Upper lobe of right lung (tissue), 1 donor: ENCODE measurements around the gene ANKRD11. TPM values are rescaled to one million over a fixed set of nuclear protein-coding genes. Genes with fewer than 3 reads are reported as not detected.
A peak's percentile ranks its signal among the peaks of the same experiment; 100 is the strongest.

Experiments
- ATAC-seq: fragments of 200-7000 bp; cut with Tn5 transposase; one replicate; pipeline ENCODE4 v1.9.1; 2020; ENCODE audit warnings: mild to moderate bottlenecking, moderate library complexity
- DNase-seq: peaks from one replicate; pipeline ENCODE4 v3.0.0-alpha.2; 2020
- H3K27ac ChIP-seq: fragments of 200-600 bp; one replicate; pipeline ENCODE4 v1.8.0; 2022
- H3K27me3 ChIP-seq: fragments of 200-600 bp; one replicate; pipeline ENCODE4 v1.8.0; 2022; ENCODE audit warnings: mild to moderate bottlenecking
- H3K36me3 ChIP-seq: fragments of 200-600 bp; one replicate; pipeline ENCODE4 v1.8.0; 2022
- H3K4me1 ChIP-seq: fragments of 200-600 bp; one replicate; pipeline ENCODE4 v1.8.0; 2022
- H3K4me3 ChIP-seq: fragments of 200-600 bp; one replicate; pipeline ENCODE4 v1.8.0; 2022; ENCODE audit warnings: mild to moderate bottlenecking
- H3K9me3 ChIP-seq: fragments of 200-600 bp; one replicate; pipeline ENCODE4 v1.8.0; 2022
- intact Hi-C: fragments of 100-400 bp; cut with DNase I; formaldehyde crosslinking; loops from one replicate; pipeline ENCODE4 v1.11.0; 2022
- total RNA-seq: library from RNA; stranded (reverse); fragmentation: NEBNext Ultra II Directional; extraction: Animal tissue kit (Norgen Biotek cat#: 25700); gene quantifications from one replicate; pipeline ENCODE4 v1.2.1, GENCODE V29; 2021
- TF ChIP-seq, protein P1 (sequence below): fragments of 200-600 bp; IDR thresholded peaks from one replicate; pipeline ENCODE4 v1.8.0; 2022; ENCODE audit warnings: antibody characterized with exemption
- donor health status: DM: no; HTN: yes; CAD: no; lungs with severe emphysema.

ANKRD11 gene
- total RNA-seq, 1 donor from 2014 or later = 125 TPM

DNA sequence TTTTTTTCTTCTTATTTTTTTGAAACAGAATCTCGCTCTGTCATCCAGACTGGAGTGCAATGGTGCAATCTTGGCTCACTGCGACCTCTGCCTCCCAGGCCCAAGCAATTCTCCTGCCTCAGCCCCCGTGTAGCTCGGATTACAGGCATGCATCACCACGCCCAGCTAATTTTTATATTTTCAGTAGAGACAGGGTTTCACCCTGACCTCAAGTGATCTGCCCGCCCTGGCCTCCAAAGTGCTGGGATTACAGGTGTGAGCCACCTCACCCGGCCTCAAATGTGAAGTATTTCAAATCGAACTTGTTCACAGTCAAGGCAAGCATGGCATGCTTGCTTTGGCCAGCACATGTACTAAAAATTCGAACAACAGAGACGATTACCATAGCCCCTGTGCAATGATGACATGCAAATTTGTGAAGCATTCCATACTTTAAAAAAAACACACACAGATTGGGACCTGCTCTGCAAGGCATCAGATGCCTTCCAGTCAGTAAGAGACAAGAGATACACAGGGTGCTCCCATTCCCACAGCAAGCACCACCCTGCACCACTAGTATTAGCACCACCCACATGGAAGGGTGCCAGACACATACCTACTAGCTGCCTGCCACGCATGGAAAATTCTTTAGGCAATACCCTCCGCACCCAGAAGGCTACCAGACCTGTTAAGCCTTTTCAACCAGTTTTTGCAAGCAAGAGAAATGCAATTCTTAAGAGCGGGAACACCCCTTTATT is 47.2 kb downstream of the ANKRD11 start:
- Histone ChIP-seq H3K4me3 (no peak overlapping the region), H3K27me3 (no peaks in the 10 kb centered on the region), H3K4me1 (peaks cover 80% of the 10 kb centered on the region), H3K36me3 (no peaks in the 10 kb centered on the region), H3K9me3 (no peaks in the 10 kb centered on the region), H3K27ac (peak overlapping the region; percentile 32)
- ATAC-seq (peak; percentile 70), DNase-seq (no peak)
- intact Hi-C loops = no loop called here
- TF ChIP-seq, protein P1, sequence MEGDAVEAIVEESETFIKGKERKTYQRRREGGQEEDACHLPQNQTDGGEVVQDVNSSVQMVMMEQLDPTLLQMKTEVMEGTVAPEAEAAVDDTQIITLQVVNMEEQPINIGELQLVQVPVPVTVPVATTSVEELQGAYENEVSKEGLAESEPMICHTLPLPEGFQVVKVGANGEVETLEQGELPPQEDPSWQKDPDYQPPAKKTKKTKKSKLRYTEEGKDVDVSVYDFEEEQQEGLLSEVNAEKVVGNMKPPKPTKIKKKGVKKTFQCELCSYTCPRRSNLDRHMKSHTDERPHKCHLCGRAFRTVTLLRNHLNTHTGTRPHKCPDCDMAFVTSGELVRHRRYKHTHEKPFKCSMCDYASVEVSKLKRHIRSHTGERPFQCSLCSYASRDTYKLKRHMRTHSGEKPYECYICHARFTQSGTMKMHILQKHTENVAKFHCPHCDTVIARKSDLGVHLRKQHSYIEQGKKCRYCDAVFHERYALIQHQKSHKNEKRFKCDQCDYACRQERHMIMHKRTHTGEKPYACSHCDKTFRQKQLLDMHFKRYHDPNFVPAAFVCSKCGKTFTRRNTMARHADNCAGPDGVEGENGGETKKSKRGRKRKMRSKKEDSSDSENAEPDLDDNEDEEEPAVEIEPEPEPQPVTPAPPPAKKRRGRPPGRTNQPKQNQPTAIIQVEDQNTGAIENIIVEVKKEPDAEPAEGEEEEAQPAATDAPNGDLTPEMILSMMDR = no peak

DNA sequence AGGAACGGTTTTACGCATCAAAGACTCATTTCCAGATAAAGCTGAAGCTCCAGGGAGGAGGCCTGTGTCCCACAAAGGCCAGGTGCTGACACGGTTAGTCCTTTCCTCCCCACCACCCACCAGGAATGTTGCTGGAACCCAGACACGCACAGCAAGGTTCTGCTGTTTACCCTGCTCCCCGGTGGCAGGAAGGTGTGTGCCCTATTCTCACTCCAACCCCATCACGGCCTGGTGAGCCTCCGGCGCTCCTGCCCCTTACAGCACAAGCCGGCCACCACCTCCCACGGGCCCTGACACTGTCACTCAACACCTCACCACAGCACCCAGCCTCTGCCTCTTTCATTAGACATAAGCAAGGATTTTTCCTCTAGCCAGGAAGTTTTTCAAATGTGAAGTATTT is 47.8 kb downstream of the ANKRD11 start:
- Histone ChIP-seq H3K9me3 (no peaks in the 10 kb centered on the region), H3K27me3 (no peaks in the 10 kb centered on the region), H3K36me3 (no peaks in the 10 kb centered on the region), H3K4me3 (no peak overlapping the region), H3K4me1 (peaks cover 75% of the 10 kb centered on the region), H3K27ac (peak overlapping the region; percentile 32)
- ATAC-seq (peak; percentile 9), DNase-seq (no peak)
- TF ChIP-seq, protein P1 = no peak
- intact Hi-C loops = no loop called here

DNA sequence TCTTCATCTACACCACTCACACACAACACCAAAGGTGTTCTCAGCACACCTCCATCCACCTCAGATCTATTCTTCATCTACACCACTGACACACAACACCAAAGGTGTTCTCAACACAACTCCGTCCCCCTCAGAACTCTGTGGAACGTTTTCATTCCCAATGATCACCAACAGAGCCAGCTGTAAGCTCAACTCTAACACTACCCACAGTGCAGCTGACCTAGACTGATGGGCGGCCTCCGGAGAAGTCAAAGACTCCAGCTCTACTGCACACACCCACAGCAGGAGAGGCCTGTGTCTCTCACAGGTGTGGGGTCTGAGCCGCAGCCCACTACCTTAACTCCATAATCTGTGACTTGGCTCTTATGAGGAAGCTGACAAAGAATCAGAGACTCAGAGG is 50.7 kb downstream of the ANKRD11 start:
- no peaks in the 10 kb centered on the region for H3K36me3 ChIP-seq
- TF ChIP-seq, protein P1 = no peak
- no peak overlapping the region for H3K4me3 ChIP-seq
- ATAC-seq = no peak
- no peak overlapping the region for H3K27ac ChIP-seq
- peaks cover 64% of the 10 kb centered on the region for H3K4me1 ChIP-seq
- no peak for DNase-seq
- no peaks in the 10 kb centered on the region for H3K27me3 ChIP-seq
- no peaks in the 10 kb centered on the region for H3K9me3 ChIP-seq
- intact Hi-C loops = no loop called here

DNA sequence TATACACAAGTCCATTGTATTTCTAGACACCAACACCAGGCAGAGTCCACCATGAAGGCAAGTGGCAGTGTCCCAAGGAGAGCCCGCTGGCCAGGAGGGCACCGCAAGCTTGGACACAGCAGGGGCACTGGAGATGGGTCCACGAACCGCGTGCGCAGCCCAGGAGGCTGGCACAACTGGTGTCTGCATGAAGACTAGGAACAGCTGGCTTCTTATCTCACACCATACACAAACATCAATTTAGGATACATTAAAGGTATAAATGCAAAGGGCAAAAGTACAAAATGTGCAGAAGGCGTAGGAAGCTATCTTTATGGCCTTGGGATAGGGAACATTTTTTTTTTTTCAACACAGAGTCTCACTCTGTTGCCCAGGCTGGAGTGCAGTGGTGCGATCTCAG is 52.4 kb downstream of the ANKRD11 start:
- Histone ChIP-seq H3K27me3 (no peaks in the 10 kb centered on the region), H3K36me3 (no peaks in the 10 kb centered on the region), H3K9me3 (no peaks in the 10 kb centered on the region), H3K4me1 (peaks cover 55% of the 10 kb centered on the region), H3K4me3 (no peak overlapping the region), H3K27ac (no peak overlapping the region)
- intact Hi-C loops = no loop called here
- no peak for DNase-seq
- no peak for ATAC-seq
- TF ChIP-seq, protein P1 = no peak

DNA sequence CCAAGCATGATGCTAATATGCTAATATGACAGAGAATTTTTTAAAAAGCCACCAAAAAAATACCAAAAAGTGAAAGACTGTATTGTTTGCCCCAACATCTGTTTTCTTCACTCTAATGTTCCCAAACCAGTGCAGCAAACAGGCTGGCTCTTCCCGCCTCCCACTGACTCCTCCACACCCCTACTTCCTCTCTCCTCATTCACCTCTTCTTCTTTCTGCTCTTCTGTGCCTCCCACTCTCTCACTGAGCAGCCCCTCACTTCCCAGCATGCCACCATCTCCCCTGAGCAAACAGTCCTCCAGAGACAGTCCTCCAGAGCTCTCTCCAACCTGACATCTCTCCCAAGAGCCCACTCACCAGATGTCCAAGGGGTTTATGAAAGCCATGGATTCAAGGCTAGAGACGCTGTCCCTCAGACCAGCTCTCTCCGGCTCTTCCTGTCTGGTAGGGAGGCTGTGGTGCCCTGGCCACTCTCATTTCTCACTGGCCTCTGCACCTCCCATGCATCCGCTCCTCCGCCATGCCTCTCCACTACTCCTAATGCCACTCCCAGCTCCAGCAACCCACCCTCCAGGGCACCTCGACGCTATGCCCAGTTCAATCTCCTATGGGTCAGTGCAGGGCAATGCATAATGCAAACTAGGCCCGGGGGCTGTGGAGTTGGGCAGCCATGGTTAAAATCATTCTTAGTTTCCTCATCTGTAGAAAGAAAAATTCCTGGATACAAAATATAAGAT is 52.9 kb downstream of the ANKRD11 start:
- H3K4me1 ChIP-seq = peaks cover 50% of the 10 kb centered on the region
- H3K27ac ChIP-seq = no peak overlapping the region
- no peaks in the 10 kb centered on the region for H3K9me3 ChIP-seq
- no peak overlapping the region for H3K4me3 ChIP-seq
- ATAC-seq (peak; percentile 45), DNase-seq (no peak)
- H3K36me3 ChIP-seq = no peaks in the 10 kb centered on the region
- TF ChIP-seq, protein P1 = no peak
- intact Hi-C loops = no loop called here
- no peaks in the 10 kb centered on the region for H3K27me3 ChIP-seq
